SK-N-SH treated with all-trans-retinoic acid at 6 μM for 48 hours (cell line): ENCODE measurements around the gene STX18.
"Not testable (repeated sequence)": the region's sequence is repeated elsewhere in the genome, so short reads cannot be mapped to it uniquely, and the experiment has no call there.

Experiments used
- ATAC-seq: fragments of 200-7000 bp; cut with Tn5 transposase; 3 replicates; pipeline ENCODE4 v1.9.1; 2020; ENCODE audit warnings: mild to moderate bottlenecking, moderate library complexity
- ARNTL ChIP-seq: fragments of 450-650 bp; formaldehyde crosslinking; IDR thresholded peaks from 2 replicates; pipeline ENCODE4 v1.5.0; 2020; ENCODE audit warnings: low read depth, mild to moderate bottlenecking, moderate library complexity, borderline replicate concordance
- BACH2 ChIP-seq: fragments of 250-450 bp; sonication (Bioruptor Pico); IDR thresholded peaks from 2 replicates; pipeline ENCODE4 v1.9.0; 2021; ENCODE audit warnings: mild to moderate bottlenecking, borderline replicate concordance
- CSDC2 ChIP-seq: fragments of 250-450 bp; sonication (Bioruptor Pico); IDR thresholded peaks from 2 replicates; pipeline ENCODE4 v1.5.0; 2020; ENCODE audit warnings: mild to moderate bottlenecking, moderate library complexity
- ESRRG ChIP-seq: fragments of 250-450 bp; sonication (Bioruptor Pico); IDR thresholded peaks from 2 replicates; pipeline ENCODE4 v1.6.1; 2021; ENCODE audit warnings: mild to moderate bottlenecking
- GLIS3 ChIP-seq: fragments of 250-450 bp; sonication (Bioruptor Pico); IDR thresholded peaks from 2 replicates; pipeline ENCODE4 v1.5.0; 2020; ENCODE audit warnings: mild to moderate bottlenecking, moderate library complexity
- ISL1 ChIP-seq: fragments of 250-450 bp; sonication (Bioruptor Pico); IDR thresholded peaks from 2 replicates; pipeline ENCODE4 v2.1.2; 2022; ENCODE audit warnings: mild to moderate bottlenecking, moderate library complexity
- OSR1 ChIP-seq: fragments of 250-450 bp; sonication (Bioruptor Pico); IDR thresholded peaks from 2 replicates; pipeline ENCODE4 v1.8.0; 2022; ENCODE audit warnings: moderate library complexity, mild to moderate bottlenecking, inconsistent platforms
- PPARA ChIP-seq: fragments of 250-450 bp; sonication (Bioruptor Pico); IDR thresholded peaks from 2 replicates; pipeline ENCODE4 v1.5.0; 2020; ENCODE audit warnings: mild to moderate bottlenecking, borderline replicate concordance
- RARB ChIP-seq: fragments of 250-450 bp; sonication (Bioruptor Pico); IDR thresholded peaks from 2 replicates; pipeline ENCODE4 v1.8.0; 2021; ENCODE audit warnings: mild to moderate bottlenecking, moderate library complexity
- SNAI2 ChIP-seq: fragments of 250-450 bp; sonication (Bioruptor Pico); IDR thresholded peaks from 2 replicates; pipeline ENCODE4 v1.5.0; 2020; ENCODE audit warnings: mild to moderate bottlenecking, moderate library complexity
- TCF4 ChIP-seq: fragments of 250-450 bp; sonication (Bioruptor Pico); IDR thresholded peaks from 2 replicates; pipeline ENCODE4 v1.8.0; 2021; ENCODE audit warnings: mild to moderate bottlenecking, moderate library complexity, borderline replicate concordance
- TOX ChIP-seq: fragments of 250-450 bp; sonication (Bioruptor Pico); IDR thresholded peaks from 2 replicates; pipeline ENCODE4 v1.8.0; 2021; ENCODE audit warnings: mild to moderate bottlenecking, moderate library complexity, borderline replicate concordance
- ZC3H10 ChIP-seq: fragments of 250-450 bp; sonication (Bioruptor Pico); IDR thresholded peaks from 2 replicates; pipeline ENCODE4 v1.5.1; 2021; ENCODE audit warnings: mild to moderate bottlenecking, moderate library complexity
- ZFP3 ChIP-seq: fragments of 250-450 bp; sonication (Bioruptor Pico); IDR thresholded peaks from 2 replicates; pipeline ENCODE4 v1.5.0; 2020; ENCODE audit warnings: mild to moderate bottlenecking, moderate library complexity
- ZFP30 ChIP-seq: fragments of 450-650 bp; formaldehyde crosslinking; IDR thresholded peaks from 2 replicates; pipeline ENCODE4 v1.5.0; 2022; ENCODE audit warnings: mild to moderate bottlenecking, moderate library complexity
- ZNF70 ChIP-seq: fragments of 450-650 bp; formaldehyde crosslinking; IDR thresholded peaks from 2 replicates; pipeline ENCODE4 v1.5.0; 2020; ENCODE audit warnings: mild to moderate bottlenecking, moderate library complexity
- ZNF8 ChIP-seq: fragments of 450-650 bp; formaldehyde crosslinking; IDR thresholded peaks from 2 replicates; pipeline ENCODE4 v1.5.0; 2020; ENCODE audit warnings: mild to moderate bottlenecking, moderate library complexity
- TF ChIP-seq, protein P1 (sequence below): fragments of 250-450 bp; sonication (Bioruptor Pico); IDR thresholded peaks from 2 replicates; pipeline ENCODE4 v1.5.1; 2021; ENCODE audit warnings: mild to moderate bottlenecking, moderate library complexity
- TF ChIP-seq, protein P2 (sequence below): fragments of 250-450 bp; sonication (Bioruptor Pico); IDR thresholded peaks from 2 replicates; pipeline ENCODE4 v1.8.0; 2020; ENCODE audit warnings: mild to moderate bottlenecking, moderate library complexity, borderline replicate concordance
- TF ChIP-seq, protein P3 (sequence below): fragments of 250-450 bp; sonication (Bioruptor Pico); IDR thresholded peaks from 2 replicates; pipeline ENCODE4 v1.5.1; 2020; ENCODE audit warnings: low read depth, mild to moderate bottlenecking, moderate library complexity
- TF ChIP-seq, protein P4 (sequence below): fragments of 250-450 bp; sonication (Bioruptor Pico); IDR thresholded peaks from 2 replicates; pipeline ENCODE4 v1.5.0; 2020; ENCODE audit warnings: mild to moderate bottlenecking, moderate library complexity

Gene STX18

DNA sequence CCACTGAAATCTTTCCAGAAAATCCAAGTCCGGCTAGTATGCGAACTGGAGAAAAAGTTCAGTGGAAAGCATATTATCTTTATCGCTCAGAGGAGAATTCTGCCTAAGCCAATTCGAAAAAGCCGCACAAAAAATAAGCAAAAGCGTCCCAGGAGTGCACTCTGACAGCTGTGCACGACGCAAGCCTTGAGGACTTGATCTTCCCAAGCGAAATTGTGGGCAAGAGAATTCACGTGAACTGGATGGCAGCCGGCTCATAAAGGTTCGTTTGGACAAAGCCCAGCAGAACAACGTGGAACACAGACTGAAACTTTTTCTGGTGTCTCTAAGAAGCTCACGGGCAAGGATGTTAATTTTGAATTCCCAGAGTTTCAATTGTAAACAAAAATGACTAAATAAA lies 34.4 kb downstream of the STX18 start:
- TF ChIP-seq, protein P1, sequence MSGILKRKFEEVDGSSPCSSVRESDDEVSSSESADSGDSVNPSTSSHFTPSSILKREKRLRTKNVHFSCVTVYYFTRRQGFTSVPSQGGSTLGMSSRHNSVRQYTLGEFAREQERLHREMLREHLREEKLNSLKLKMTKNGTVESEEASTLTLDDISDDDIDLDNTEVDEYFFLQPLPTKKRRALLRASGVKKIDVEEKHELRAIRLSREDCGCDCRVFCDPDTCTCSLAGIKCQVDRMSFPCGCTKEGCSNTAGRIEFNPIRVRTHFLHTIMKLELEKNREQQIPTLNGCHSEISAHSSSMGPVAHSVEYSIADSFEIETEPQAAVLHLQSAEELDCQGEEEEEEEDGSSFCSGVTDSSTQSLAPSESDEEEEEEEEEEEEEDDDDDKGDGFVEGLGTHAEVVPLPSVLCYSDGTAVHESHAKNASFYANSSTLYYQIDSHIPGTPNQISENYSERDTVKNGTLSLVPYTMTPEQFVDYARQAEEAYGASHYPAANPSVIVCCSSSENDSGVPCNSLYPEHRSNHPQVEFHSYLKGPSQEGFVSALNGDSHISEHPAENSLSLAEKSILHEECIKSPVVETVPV: no peak
- TF ChIP-seq, all 23 proteins: peak for 0

DNA sequence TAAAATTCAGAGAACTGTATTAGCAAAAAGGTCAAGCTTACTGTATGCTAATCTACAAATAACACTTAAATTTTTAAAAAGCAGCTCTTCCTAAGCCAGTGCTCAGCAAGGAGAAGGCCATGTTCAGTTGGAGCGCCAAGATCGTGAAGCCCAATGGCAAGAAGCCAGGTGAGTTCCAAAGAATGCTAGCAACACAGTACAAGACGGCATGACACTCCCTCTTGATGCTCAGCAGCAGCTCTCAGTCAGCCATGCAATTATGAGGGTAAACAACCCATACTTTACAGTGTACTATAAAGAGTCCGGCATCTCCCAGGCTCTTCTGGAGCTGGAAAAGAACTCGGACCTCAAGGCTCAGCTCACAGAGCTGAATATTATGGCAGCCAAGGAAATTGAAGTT lies 34.9 kb downstream of the STX18 start:
- no peak for ATAC-seq
- TF ChIP-seq RARB (CRISPR knock-in tag) (no peak), TCF4 (CRISPR knock-in tag) (no peak), ESRRG (CRISPR knock-in tag) (no peak), PPARA (CRISPR knock-in tag) (no peak), ZFP3 (CRISPR knock-in tag) (no peak), TOX (CRISPR knock-in tag) (no peak), ISL1 (CRISPR knock-in tag) (no peak), SNAI2 (CRISPR knock-in tag) (no peak), CSDC2 (no peak), ZNF8 (no peak), ZNF70 (CRISPR knock-in tag) (no peak)
- TF ChIP-seq, protein P2, sequence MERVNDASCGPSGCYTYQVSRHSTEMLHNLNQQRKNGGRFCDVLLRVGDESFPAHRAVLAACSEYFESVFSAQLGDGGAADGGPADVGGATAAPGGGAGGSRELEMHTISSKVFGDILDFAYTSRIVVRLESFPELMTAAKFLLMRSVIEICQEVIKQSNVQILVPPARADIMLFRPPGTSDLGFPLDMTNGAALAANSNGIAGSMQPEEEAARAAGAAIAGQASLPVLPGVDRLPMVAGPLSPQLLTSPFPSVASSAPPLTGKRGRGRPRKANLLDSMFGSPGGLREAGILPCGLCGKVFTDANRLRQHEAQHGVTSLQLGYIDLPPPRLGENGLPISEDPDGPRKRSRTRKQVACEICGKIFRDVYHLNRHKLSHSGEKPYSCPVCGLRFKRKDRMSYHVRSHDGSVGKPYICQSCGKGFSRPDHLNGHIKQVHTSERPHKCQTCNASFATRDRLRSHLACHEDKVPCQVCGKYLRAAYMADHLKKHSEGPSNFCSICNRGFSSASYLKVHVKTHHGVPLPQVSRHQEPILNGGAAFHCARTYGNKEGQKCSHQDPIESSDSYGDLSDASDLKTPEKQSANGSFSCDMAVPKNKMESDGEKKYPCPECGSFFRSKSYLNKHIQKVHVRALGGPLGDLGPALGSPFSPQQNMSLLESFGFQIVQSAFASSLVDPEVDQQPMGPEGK (CRISPR knock-in tag): no peak
- TF ChIP-seq, protein P1: no peak
- TF ChIP-seq, protein P3, sequence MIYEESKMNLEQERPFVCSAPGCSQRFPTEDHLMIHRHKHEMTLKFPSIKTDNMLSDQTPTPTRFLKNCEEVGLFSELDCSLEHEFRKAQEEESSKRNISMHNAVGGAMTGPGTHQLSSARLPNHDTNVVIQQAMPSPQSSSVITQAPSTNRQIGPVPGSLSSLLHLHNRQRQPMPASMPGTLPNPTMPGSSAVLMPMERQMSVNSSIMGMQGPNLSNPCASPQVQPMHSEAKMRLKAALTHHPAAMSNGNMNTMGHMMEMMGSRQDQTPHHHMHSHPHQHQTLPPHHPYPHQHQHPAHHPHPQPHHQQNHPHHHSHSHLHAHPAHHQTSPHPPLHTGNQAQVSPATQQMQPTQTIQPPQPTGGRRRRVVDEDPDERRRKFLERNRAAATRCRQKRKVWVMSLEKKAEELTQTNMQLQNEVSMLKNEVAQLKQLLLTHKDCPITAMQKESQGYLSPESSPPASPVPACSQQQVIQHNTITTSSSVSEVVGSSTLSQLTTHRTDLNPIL (CRISPR knock-in tag): no peak

More for the DNA sequence above, 34.4 kb downstream of the STX18 start:
- no peak for ATAC-seq

DNA sequence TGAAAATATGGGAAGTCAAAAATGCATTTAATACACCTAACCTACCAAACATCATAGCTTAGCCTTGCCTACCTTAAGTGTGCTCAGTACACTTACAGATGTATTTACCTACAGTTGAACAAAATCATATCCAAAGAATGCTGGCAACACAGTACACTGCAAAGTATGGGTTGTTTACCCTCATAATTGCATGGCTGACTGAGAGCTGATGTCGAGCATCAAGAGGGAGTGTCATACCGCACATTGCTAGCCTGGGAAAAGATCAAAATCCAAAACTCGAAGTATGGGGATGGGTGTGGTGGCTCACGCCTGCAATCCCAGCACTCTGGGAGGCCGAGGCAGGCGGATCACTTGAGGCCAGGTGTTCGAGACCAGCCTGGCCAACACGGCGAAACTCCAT lies 36.6 kb downstream of the STX18 start:
- ATAC-seq: not testable (repeated sequence)

DNA sequence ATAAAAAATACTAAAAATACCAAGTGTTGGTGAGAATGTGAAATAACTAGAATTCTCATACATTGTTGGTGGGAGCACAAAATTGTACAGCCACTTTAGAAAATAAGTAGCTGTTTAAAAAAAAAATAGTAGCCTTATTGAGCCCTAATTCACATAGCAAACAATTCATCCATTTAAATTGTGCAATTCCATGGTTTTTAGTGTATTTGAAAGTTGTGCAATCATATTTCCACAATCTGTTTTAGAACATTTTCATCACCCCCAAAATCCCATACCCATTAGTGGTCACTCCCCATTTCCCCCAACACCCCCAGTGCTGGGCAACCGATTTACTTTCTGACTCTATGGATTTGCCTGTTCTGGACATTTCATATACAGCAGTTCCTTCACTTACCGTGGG lies 37.1 kb downstream of the STX18 start:
- ATAC-seq: no peak
- TF ChIP-seq, protein P2 (CRISPR knock-in tag): no peak
- no peak for TF ChIP-seq RARB (CRISPR knock-in tag)
- no peak for TF ChIP-seq ESRRG (CRISPR knock-in tag)
- no peak for TF ChIP-seq ISL1 (CRISPR knock-in tag)
- TF ChIP-seq ZC3H10 (CRISPR knock-in tag): no peak
- TF ChIP-seq ZFP30: no peak
- TF ChIP-seq ZFP3 (CRISPR knock-in tag): no peak
- TF ChIP-seq, protein P4, sequence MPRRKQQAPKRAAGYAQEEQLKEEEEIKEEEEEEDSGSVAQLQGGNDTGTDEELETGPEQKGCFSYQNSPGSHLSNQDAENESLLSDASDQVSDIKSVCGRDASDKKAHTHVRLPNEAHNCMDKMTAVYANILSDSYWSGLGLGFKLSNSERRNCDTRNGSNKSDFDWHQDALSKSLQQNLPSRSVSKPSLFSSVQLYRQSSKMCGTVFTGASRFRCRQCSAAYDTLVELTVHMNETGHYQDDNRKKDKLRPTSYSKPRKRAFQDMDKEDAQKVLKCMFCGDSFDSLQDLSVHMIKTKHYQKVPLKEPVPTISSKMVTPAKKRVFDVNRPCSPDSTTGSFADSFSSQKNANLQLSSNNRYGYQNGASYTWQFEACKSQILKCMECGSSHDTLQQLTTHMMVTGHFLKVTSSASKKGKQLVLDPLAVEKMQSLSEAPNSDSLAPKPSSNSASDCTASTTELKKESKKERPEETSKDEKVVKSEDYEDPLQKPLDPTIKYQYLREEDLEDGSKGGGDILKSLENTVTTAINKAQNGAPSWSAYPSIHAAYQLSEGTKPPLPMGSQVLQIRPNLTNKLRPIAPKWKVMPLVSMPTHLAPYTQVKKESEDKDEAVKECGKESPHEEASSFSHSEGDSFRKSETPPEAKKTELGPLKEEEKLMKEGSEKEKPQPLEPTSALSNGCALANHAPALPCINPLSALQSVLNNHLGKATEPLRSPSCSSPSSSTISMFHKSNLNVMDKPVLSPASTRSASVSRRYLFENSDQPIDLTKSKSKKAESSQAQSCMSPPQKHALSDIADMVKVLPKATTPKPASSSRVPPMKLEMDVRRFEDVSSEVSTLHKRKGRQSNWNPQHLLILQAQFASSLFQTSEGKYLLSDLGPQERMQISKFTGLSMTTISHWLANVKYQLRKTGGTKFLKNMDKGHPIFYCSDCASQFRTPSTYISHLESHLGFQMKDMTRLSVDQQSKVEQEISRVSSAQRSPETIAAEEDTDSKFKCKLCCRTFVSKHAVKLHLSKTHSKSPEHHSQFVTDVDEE (CRISPR knock-in tag): no peak
- no peak for TF ChIP-seq ARNTL (CRISPR knock-in tag)
- TF ChIP-seq GLIS3 (CRISPR knock-in tag): no peak
- no peak for TF ChIP-seq BACH2 (CRISPR knock-in tag)
- no peak for TF ChIP-seq SNAI2 (CRISPR knock-in tag)
- TF ChIP-seq ZNF8: no peak
- TF ChIP-seq TCF4 (CRISPR knock-in tag): no peak
- no peak for TF ChIP-seq ZNF70 (CRISPR knock-in tag)
- TF ChIP-seq OSR1 (CRISPR knock-in tag): no peak
- TF ChIP-seq, protein P1: no peak
